ENCODE results near the gene UBQLN2.

Gene UBQLN2

DNA sequence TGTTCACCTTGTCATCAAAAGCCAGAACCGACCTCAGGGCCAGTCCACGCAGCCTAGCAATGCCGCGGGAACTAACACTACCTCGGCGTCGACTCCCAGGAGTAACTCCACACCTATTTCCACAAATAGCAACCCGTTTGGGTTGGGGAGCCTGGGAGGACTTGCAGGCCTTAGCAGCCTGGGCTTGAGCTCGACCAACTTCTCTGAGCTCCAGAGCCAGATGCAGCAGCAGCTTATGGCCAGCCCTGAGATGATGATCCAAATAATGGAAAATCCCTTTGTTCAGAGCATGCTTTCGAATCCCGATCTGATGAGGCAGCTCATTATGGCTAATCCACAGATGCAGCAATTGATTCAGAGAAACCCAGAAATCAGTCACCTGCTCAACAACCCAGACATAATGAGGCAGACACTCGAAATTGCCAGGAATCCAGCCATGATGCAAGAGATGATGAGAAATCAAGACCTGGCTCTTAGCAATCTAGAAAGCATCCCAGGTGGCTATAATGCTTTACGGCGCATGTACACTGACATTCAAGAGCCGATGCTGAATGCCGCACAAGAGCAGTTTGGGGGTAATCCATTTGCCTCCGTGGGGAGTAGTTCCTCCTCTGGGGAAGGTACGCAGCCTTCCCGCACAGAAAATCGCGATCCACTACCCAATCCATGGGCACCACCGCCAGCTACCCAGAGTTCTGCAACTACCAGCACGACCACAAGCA lies 898 bp downstream of the UBQLN2 start:
- TF ChIP-seq, protein P1, sequence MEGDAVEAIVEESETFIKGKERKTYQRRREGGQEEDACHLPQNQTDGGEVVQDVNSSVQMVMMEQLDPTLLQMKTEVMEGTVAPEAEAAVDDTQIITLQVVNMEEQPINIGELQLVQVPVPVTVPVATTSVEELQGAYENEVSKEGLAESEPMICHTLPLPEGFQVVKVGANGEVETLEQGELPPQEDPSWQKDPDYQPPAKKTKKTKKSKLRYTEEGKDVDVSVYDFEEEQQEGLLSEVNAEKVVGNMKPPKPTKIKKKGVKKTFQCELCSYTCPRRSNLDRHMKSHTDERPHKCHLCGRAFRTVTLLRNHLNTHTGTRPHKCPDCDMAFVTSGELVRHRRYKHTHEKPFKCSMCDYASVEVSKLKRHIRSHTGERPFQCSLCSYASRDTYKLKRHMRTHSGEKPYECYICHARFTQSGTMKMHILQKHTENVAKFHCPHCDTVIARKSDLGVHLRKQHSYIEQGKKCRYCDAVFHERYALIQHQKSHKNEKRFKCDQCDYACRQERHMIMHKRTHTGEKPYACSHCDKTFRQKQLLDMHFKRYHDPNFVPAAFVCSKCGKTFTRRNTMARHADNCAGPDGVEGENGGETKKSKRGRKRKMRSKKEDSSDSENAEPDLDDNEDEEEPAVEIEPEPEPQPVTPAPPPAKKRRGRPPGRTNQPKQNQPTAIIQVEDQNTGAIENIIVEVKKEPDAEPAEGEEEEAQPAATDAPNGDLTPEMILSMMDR (conservative IDR thresholded peaks at IDR 0.05), result no peak
- peak overlapping the region; percentile 91 for H3K27ac ChIP-seq

DNA sequence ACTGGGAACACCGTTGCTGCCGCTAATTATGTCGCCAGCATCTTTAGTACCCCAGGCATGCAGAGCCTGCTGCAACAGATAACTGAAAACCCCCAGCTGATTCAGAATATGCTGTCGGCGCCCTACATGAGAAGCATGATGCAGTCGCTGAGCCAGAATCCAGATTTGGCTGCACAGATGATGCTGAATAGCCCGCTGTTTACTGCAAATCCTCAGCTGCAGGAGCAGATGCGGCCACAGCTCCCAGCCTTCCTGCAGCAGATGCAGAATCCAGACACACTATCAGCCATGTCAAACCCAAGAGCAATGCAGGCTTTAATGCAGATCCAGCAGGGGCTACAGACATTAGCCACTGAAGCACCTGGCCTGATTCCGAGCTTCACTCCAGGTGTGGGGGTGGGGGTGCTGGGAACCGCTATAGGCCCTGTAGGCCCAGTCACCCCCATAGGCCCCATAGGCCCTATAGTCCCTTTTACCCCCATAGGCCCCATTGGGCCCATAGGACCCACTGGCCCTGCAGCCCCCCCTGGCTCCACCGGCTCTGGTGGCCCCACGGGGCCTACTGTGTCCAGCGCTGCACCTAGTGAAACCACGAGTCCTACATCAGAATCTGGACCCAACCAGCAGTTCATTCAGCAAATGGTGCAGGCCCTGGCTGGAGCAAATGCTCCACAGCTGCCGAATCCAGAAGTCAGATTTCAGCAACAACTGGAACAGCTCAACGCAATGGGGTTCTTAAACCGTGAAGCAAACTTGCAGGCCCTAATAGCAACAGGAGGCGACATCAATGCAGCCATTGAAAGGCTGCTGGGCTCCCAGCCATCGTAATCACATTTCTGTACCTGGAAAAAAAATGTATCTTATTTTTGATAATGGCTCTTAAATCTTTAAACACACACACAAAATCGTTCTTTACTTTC lies 1.8 kb downstream of the UBQLN2 start:
- TF ChIP-seq, protein P1 (conservative IDR thresholded peaks at IDR 0.05), result no peak

DNA sequence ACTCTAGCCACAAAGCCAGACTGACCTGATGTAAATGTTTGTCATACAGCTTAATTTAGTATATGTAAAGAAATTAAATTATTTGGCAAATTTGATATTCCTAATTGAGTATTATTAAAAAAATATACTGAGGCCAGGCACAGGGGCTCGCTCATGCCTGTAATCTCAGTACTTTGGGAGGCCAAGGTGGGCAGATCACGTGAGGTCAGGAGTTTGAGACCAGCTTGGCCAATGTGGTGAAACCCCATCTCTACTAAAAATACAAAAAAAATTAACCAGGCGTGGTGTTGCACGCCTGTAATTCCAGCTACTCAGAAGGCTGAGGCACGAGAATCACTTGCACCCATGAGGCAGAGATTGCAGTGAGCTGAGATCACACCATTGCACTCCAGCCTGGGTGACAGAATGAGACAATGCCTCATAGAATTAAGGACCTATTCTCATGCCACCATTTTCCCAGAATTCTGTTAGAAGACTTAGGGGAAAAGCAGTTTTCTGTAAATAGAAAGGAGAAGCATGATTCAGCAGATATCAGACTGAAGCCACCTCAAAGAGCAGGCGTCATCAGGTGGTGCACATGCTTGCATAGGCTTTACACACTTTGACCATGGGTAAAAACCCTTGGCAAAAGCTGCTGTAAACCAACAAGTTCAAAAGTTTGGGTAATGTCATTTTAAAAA lies 6.1 kb downstream of the UBQLN2 start:
- TF ChIP-seq, protein P1 (conservative IDR thresholded peaks at IDR 0.05), result no peak
- H3K27ac ChIP-seq, result no peak overlapping the region

More for the DNA sequence above, 1.8 kb downstream of the UBQLN2 start:
- H3K27ac ChIP-seq, result peak overlapping the region; percentile 91

DNA sequence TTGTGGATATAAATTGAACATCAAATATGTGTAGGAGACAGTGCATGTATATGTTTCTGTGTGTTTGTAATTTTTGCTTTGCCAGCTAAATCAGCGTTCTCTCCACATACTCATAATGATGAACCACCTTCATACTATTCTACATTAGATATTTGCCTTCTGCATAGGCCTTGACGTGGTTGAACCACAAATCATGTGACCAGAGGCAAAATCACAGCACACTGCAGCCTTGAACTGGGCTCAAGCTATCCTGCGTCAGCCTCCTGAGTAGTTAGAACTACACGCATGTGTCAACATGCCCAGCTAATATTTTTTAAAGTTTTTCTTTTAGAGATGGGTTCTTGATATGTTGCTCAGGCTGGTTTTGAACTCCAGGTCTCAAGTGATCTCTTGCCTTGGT lies 9.5 kb downstream of the UBQLN2 start:
- TF ChIP-seq, protein P1 (conservative IDR thresholded peaks at IDR 0.05), result no peak

DNA sequence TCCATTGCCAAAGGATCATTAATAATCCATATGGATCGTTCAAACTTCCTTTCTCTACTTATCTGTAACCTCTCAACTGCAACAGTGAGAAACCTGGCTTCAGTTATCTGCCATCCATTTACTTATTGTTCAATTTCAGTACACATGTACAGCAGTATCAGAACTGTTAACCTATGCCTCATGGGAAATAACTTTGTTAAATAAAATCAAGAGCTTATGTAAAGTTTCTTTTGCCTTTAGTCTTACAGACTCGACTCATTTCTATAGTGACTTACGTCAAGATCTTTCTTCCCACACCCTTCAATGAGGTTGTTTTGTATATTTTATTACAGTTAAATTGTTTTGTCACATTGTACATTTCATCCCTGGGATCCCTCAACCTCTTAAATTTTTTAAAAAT lies 11.4 kb downstream of the UBQLN2 start:
- TF ChIP-seq, protein P1 (conservative IDR thresholded peaks at IDR 0.05), result no peak

More for the DNA sequence above, 9.5 kb downstream of the UBQLN2 start:
- H3K27ac ChIP-seq, result no peak overlapping the region

DNA sequence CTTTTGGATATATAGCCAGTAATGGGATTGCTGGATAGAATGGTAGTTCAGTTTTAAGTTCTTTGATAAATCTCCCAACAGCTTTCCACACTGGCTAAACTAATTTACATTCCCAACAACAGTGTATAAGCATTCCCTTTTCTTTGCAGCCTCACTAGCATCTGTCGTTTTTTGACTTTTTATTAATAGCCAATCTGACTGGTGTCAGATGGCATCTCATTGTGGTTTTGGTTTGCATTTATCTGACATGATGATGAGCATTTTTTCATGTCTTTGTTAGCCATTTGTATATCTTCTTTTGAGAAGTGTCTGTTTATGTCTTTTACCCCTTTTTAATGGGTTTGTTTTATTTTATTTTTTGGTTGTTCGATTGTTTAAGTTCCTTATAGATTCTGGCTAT lies 13.3 kb downstream of the UBQLN2 start:
- no peak overlapping the region for H3K27ac ChIP-seq
- TF ChIP-seq, protein P1 (conservative IDR thresholded peaks at IDR 0.05), result no peak

More for the DNA sequence above, 11.4 kb downstream of the UBQLN2 start:
- no peak overlapping the region for H3K27ac ChIP-seq
